Measurements from ENCODE around the gene OR51B5.
"Not testable (repeated sequence)": the region's sequence is repeated elsewhere in the genome, so short reads cannot be mapped to it uniquely, and the experiment has no call there.

The OR51B5 gene

GRCh38 chr11:5335170-5335569 is 8.2 kb downstream of the OR51B5 start:
- no peak for DNase-seq

DNA sequence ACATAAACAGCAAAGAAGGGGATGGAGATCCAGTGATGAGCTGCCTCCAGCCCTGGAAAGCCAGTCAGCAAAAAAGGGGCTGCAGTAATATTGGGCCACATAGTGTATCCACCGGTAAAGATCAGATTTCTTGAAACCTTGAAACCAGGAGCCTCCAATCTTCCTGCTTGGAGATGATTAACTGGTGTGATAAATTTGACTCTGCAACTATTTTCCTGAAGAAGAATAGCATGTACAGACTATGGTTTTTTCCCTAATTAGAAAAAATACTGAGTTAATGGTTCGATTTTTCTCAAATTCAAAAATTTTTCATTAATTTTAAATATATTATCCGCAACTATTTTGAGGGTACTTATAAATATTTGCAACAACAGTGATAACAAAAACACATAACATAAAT is 19.1 kb downstream of the OR51B5 start, which contains the start of gene OR51B2:
Gene OR51B2 (minus strand): TSS at position 101 of the 400 bp plus-strand sequence. CDS start 0 bp downstream, at position 101.
- no peak for DNase-seq

GRCh38 chr11:5317292-5317691 is 26.0 kb downstream of the OR51B5 start:
- DNase-seq, result no peak

DNA sequence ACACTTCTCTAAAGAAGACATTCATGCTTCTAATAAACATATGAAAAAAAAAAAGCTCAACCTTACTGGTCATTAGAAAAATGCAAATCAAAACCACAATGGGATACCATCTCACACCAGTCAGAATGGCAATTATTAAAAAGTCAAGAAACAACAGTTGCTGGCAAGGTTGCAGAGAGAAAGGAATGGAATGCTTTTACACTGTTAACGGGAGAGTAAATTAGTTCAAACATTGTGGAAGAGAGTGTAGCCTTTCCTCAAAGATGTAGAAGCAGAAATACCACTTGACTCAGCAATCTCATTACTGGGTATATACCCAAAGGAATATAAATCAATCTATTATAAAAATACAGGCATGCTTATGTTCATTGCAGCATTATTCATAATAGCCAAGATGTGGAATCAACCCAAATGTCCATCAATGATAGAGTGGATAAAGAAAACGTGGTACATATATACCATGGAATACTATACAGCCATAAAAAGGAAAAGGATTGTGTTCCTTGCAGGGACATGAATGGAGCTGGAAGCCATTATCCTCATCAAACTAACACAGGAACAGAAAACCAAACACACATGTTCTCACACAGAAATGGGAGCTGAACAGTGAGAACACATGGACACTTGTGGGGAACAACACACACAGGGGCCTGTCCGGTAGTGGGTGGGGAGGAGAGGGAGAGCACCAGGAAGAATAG is 29.8 kb downstream of the OR51B5 start:
- not testable (repeated sequence) for DNase-seq

GRCh38 chr11:5310423-5310822 is 32.9 kb downstream of the OR51B5 start:
- DNase-seq, result no peak

DNA sequence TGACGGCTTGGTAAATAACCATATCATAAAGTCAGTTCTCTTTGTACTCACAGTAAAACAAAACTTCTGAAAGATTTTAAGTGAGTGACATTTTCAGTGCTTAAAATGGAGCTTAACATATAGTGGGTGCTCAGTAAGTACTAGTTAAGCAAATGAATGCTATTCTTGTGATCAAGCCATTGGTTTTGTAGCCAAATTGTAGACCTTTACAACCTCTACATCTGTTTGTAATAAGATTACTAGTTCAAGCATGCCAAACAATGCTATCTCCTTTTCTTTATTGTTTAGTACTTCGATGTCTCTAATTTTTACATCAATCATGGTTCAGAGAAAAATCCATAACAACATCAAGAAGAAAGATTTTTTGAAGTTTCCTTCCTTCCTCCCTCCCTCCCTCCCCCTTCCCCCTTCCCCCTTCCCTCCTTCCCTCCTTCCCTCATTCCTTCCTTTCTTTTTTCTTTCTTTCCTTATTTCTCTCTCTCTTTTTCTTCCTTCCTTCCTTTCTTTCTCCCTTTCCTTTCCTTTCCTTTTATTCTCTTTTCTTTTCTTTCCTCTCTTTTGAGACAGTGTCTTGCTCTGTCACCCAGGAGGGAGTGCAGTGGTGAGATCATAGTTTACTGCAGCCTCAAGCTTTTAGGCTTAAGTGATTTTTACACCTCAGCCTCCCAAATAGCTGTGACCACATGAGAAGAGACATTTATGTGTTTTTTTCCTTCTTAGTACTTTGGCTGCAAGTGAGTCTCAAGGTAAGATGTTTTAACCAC is 35.9 kb downstream of the OR51B5 start:
- DNase-seq, result no peak

- DNase-seq, result no peak
Observed at GRCh38 chr11:5304046-5304445, 39.3 kb downstream of the OR51B5 start.

- no peak for DNase-seq
Observed at GRCh38 chr11:5303626-5304025, 39.7 kb downstream of the OR51B5 start.

DNA sequence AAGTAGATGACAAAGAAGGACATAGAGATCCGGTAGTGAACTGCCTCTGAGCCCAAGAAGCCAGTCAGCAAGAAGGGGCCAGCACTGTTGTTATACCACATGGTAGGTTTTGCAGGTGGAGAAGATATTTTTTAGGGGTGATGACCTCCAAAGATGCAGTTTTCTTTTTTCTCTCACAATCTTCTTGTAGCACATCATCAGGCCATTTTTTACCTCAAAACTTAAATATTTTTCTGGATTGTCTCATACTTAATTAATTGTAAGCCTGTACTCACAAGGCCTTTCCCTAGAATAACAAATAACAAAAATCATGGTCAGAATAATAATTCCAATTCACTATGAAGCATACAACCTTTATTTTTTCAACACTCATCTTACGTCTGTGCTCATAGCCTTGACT is 41.5 kb downstream of the OR51B5 start, which contains the start of gene OR51B4:
Gene OR51B4 (minus strand): TSS at position 101 of the 400 bp plus-strand sequence. CDS start 0 bp downstream, at position 101.
- no peak for DNase-seq

DNA sequence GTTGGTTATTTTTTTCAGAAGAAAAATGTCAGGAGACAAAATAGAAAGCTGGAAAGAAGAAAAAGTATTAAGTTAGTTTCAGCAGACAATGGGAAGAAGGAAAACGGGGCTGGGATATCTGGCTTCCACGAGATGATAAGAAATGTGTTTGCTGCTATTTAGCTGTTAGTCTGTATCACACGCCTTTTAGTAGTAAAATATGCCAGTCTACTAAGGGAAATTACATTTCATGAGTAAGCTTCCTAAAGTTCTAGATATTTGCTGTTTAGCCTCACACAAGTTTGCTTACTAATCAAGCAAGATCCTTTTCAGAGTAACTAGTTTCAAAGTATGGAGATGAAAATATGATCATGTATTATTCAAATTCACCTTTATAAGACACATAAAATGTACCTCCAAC is 43.1 kb downstream of the OR51B5 start:
- no peak for DNase-seq

DNA sequence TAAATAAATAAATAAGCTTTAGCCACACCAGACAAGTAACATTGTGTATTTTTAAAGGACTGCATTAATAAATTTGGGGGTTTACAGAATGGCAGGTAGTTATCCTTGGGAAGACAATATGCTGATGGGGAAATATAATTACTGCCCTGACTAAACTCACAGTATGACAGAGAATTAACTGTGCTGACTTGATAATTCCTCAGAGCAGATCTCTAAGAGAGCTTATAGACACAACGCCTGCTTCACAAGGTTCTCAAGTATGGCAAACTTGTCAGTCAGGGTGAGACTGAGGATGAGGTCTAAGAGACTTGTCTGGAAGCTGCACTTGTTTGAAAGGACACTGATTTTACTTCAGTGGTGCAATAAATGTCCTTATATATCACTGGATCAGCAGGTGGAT is 44.9 kb downstream of the OR51B5 start:
- no peak for DNase-seq

GRCh38 chr11:5297721-5298323 is 45.5 kb downstream of the OR51B5 start:
- no peak for DNase-seq

DNA sequence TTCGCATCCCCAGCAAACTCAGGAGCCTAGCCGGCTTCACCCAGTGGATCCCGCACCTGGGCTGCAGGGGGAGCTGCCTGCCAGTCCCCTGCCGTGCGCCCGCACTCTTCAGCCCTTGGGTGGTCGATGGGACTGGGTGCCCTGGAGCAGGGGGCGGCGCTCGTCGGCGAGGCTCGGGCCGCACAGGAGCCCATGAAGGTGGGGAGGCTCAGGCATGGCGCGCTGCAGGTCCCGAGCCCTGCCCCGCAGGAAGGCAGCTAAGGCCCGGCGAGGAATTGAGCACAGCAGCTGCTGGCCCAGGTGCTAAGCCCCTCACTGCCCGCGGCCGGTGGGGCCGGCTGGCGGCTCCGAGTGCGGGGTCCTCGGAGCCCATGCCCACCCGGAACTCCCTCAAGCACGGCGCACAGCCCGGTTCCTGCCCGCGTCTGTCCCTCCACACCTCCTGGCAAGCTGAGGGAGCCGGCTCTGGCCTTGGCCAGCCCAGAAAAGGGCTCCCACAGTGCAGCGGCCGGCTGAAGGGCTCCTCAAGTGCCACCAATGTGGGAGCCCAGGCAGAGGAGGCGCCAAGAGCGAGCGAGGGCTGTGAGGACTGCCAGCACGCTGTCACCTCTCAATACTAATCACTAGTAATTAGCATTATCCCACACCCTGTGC is 48.9 kb downstream of the OR51B5 start:
- DNase-seq, result not testable (repeated sequence)

GRCh38 chr11:5293028-5293427 is 50.3 kb downstream of the OR51B5 start:
- DNase-seq, result no peak

Measured in suppressor macrophage (primary cell).